Immature natural killer cell (primary cell): ENCODE measurements around the gene C3orf52. TPM values are rescaled to one million over a fixed set of nuclear protein-coding genes. Genes with fewer than 3 reads are reported as not detected.
"Not testable (repeated sequence)": the region's sequence is repeated elsewhere in the genome, so short reads cannot be mapped to it uniquely, and the experiment has no call there.

Source experiments
- DNase-seq, 3 donors: peaks; one replicate each; pipeline ENCODE4 v3.0.0; 2022; ENCODE audit warnings: mixed read lengths in 1 of 3
- H3K27ac Mint-ChIP-seq, 6 donors: one replicate each; pipeline ENCODE4 v1.8.0; 2020; ENCODE audit warnings: mixed read lengths in 6 of 6, mild to moderate bottlenecking in 5 of 6, inconsistent platforms in 4 of 6, moderate library complexity in 3 of 6
- H3K27me3 Mint-ChIP-seq, 3 donors: one replicate each; pipeline ENCODE4 v1.8.0; 2020 to 2021; ENCODE audit warnings: low read depth in 3 of 3, mild to moderate bottlenecking in 3 of 3, mixed read lengths in 3 of 3, moderate library complexity in 3 of 3, inconsistent platforms in 1 of 3
- H3K36me3 Mint-ChIP-seq, 3 donors: one replicate each; pipeline ENCODE4 v1.8.0; 2020; ENCODE audit warnings: mixed read lengths in 3 of 3, inconsistent platforms in 2 of 3, mild to moderate bottlenecking in 2 of 3
- H3K4me1 Mint-ChIP-seq, 2 donors: one replicate each; pipeline ENCODE4 v1.8.0; 2020; ENCODE audit warnings: inconsistent platforms in 2 of 2, mild to moderate bottlenecking in 2 of 2, mixed read lengths in 2 of 2, moderate library complexity in 1 of 2
- H3K4me3 Mint-ChIP-seq, 5 donors: one replicate each; pipeline ENCODE4 v1.8.0; 2020; ENCODE audit warnings: mild to moderate bottlenecking in 5 of 5, mixed read lengths in 5 of 5, inconsistent platforms in 3 of 5, moderate library complexity in 3 of 5
- H3K9me3 Mint-ChIP-seq, 6 donors: one replicate each; pipeline ENCODE4 v1.8.0; 2020; ENCODE audit warnings: mild to moderate bottlenecking in 6 of 6, mixed read lengths in 6 of 6, inconsistent platforms in 4 of 6, moderate library complexity in 3 of 6
- polyA plus RNA-seq, 3 donors: library from polyadenylated mRNA; unstranded; fragments of 300-500 nt; fragmentation: Illumina TruSeq; gene quantifications; one replicate each; pipeline ENCODE4 v1.2.3, GENCODE V29; 2021

C3orf52 gene
- under 1 TPM in 1 of 3 donors, not detected in 2; 0.29 TPM for polyA plus RNA-seq

GRCh38 chr3:112086076-112086854, at the start of gene C3orf52:
C3orf52 (plus strand) TSS chr3:112086389; CDS start chr3:112086408, 19 bp downstream.
- H3K9me3 Mint-ChIP-seq: no peaks in the 10 kb centered on the region
- peaks cover 20 to 32% of the 10 kb centered on the region in 2 donors for H3K4me1 Mint-ChIP-seq
- peaks cover 2 to 25% (median 10%) of the 10 kb centered on the region in 3 donors for H3K27me3 Mint-ChIP-seq
- DNase-seq: peak; percentile 44 to 50 (median 45)
- peak within 1 kb of the TSS in 1 of 6 donors; percentile 11 for H3K27ac Mint-ChIP-seq
- no peaks in the 10 kb centered on the region for H3K36me3 Mint-ChIP-seq
- H3K4me3 Mint-ChIP-seq: peak within 1 kb of the TSS; percentile 76 to 83 (median 81)

DNA sequence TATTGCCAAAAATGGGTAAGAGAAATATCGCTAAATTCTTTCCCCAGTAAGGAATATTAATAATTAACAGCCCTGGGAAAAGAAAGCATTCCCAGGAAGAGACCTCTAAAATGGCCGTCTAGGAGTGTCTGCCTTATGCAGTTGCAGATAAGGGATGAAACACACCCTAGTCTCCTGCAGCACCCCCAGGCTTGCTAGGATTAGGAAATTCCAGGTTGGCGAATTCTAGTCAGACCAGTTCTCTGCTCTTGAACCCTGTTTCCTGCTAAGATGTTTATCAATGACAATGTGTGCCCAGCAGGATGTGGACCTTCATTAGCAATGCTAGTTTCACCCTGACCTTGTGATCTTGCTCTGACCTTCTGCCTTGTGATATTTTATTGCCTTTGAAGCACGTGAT, 49.0 kb upstream of the C3orf52 start:
- not testable (repeated sequence) for H3K36me3 Mint-ChIP-seq, H3K4me3 Mint-ChIP-seq, H3K27ac Mint-ChIP-seq, H3K27me3 Mint-ChIP-seq, H3K9me3 Mint-ChIP-seq, DNase-seq, H3K4me1 Mint-ChIP-seq

DNA sequence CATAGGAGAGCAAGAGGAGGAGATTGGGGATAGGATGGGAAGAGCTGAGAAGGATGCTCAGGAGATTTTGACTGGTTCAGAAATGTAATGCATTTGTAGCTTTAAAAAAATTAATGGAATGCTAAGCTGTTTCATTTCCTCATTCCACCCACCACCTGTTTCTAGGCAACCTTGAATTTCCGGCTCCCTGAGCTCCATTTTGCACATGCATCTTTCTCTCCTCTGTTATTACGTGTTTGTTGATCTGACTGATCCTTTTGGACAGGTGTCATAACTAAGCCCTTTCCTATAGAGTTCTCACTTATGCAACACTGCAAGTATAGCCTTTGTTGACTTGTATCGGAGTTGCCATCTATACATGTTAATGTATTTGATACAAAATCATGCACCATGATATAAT, 47.3 kb upstream of the C3orf52 start:
- Mint-ChIP-seq H3K9me3 (no peaks in the 10 kb centered on the region), H3K4me3 (no peak overlapping the region), H3K36me3 (no peaks in the 10 kb centered on the region), H3K4me1 (no peaks in the 10 kb centered on the region), H3K27ac (no peak overlapping the region), H3K27me3 (peaks cover 1 to 9% (median 7%) of the 10 kb centered on the region in 3 donors)
- DNase-seq: no peak

- H3K4me1 Mint-ChIP-seq: no peaks in the 10 kb centered on the region
- no peak for DNase-seq
- peaks cover 1 to 7% (median 7%) of the 10 kb centered on the region in 3 donors for H3K27me3 Mint-ChIP-seq
- H3K27ac Mint-ChIP-seq: no peak overlapping the region
- no peak overlapping the region for H3K4me3 Mint-ChIP-seq
- H3K9me3 Mint-ChIP-seq: no peaks in the 10 kb centered on the region
- H3K36me3 Mint-ChIP-seq: no peaks in the 10 kb centered on the region
Observed at GRCh38 chr3:112041321-112041720, 44.9 kb upstream of the C3orf52 start.

DNA sequence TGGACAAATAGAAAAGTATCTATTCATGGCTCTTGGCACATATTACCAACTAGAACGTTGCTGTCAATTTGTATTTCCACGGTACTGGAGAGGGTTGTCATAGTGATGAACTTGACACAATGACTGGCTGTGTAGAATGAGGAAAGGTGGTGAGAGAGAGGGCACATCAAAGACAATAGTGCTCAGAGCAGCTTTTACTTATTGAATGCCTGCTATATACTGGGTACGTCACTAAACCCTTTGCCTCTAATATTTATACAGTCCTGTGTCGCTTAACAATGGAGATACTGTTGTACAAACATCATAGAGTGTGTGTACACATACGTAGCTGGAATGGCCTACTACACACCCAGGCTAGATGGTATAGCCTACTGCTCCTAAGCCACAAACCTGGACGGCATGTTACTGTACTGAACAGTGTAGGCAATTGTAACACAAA, 43.3 kb upstream of the C3orf52 start:
- no peak overlapping the region for H3K27ac Mint-ChIP-seq
- H3K36me3 Mint-ChIP-seq: no peaks in the 10 kb centered on the region
- H3K4me1 Mint-ChIP-seq: no peaks in the 10 kb centered on the region
- no peaks in the 10 kb centered on the region for H3K9me3 Mint-ChIP-seq
- no peak overlapping the region for H3K4me3 Mint-ChIP-seq
- no peak for DNase-seq
- H3K27me3 Mint-ChIP-seq: peaks cover 1 to 12% (median 7%) of the 10 kb centered on the region in 3 donors

DNA sequence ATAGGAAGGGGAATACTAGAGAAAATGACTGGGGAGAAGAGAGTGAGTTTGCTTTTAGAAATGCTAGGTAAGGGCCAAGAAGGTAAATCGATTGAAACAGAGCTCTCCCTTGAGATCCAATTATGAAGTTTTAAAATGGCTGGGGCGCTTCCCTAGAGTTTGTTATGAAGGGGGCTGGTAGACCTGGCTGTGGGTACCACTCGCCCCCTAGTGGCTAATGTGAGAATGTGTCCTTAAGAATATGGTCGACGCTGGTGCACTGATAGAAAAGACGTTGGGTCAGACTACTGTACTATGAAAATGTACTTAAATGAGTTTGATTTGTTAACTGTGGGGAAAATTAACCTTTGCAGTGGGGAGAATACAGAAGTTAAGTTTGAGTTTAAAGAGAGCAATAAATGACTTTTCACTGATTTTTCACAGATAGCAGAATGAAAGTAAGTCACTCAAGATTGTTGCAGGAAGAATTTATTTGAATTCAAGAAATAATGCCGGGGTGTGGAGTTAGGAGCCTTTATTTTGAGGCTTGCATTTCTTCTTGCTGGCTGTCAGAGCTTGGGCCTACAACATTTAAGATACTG, 42.5 kb upstream of the C3orf52 start:
- Mint-ChIP-seq H3K4me3 (no peak overlapping the region), H3K27ac (no peak overlapping the region), H3K4me1 (no peaks in the 10 kb centered on the region), H3K27me3 (peaks cover 1 to 14% (median 7%) of the 10 kb centered on the region in 3 donors), H3K9me3 (no peaks in the 10 kb centered on the region), H3K36me3 (no peaks in the 10 kb centered on the region)
- peak; percentile 46 to 52 (median 47) for DNase-seq

DNA sequence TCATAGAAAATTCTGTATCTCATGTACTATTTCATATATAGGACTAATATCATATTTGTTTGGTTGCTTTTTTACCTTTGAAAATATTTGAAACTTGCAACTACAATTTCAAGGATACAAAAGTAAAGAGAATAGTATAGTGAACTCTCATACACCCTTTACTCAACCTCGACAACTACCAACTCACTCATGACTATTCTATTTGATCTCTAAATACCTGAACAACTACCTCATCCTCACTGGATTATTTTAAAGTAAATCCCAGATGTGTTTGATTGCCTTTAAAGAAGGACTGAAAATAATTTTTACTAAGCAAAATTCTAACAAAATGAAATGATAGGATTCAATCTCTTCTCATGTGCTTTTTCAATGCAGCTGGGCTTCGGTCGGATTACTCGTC, 39.6 kb upstream of the C3orf52 start:
- Mint-ChIP-seq H3K27me3 (peaks cover 0 to 7% (median 5%) of the 10 kb centered on the region in 3 donors), H3K36me3 (no peaks in the 10 kb centered on the region), H3K27ac (no peak overlapping the region), H3K4me3 (no peak overlapping the region), H3K4me1 (no peaks in the 10 kb centered on the region), H3K9me3 (no peaks in the 10 kb centered on the region)
- DNase-seq: no peak

DNA sequence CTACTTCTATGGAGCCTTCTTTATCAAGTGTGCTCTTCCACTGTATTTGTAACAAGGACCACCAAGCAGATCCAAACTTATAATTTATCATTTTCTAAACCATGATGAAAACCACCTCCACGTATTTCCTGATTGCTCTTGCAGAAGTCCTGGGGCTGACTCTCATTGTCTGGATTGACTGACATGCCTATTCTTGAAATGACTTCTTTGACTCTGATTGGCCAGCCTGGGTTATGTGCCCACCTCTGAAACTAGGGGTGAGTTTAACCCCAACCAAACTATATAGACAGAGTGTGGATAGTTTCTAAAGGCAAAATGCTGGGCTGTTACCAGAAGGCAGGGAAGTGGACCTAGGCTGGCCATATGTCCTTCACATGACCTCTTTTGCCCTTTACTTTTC, 38.9 kb upstream of the C3orf52 start:
- no peaks in the 10 kb centered on the region for H3K36me3 Mint-ChIP-seq
- H3K27me3 Mint-ChIP-seq: peaks cover 0 to 7% (median 0%) of the 10 kb centered on the region in 3 donors
- no peaks in the 10 kb centered on the region for H3K9me3 Mint-ChIP-seq
- no peak for DNase-seq
- no peaks in the 10 kb centered on the region for H3K4me1 Mint-ChIP-seq
- H3K4me3 Mint-ChIP-seq: no peak overlapping the region
- H3K27ac Mint-ChIP-seq: no peak overlapping the region

DNA sequence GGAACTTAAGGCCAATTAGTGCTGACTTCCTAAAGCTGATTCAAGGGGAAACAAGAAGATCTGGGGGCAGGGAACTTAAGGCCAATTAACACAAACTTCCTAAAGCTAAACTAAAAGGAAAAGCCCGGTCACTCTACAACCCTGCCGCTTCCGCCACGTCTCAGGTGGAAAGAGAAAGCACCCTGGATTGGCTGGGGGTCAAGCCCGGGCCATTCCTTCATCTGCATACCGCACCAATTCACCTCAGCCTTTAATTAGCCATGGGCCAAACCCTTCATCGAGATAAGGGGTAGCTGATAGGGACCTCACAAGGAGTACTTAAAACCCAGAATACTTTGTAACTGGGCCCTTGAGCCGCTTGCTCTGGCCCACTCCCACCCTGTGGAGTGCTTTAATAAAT, 37.3 kb upstream of the C3orf52 start:
- peaks cover 0 to 7% (median 2%) of the 10 kb centered on the region in 3 donors for H3K27me3 Mint-ChIP-seq
- H3K4me1 Mint-ChIP-seq: no peaks in the 10 kb centered on the region
- no peaks in the 10 kb centered on the region for H3K9me3 Mint-ChIP-seq
- H3K4me3 Mint-ChIP-seq: no peak overlapping the region
- H3K27ac Mint-ChIP-seq: no peak overlapping the region
- no peaks in the 10 kb centered on the region for H3K36me3 Mint-ChIP-seq
- no peak for DNase-seq

DNA sequence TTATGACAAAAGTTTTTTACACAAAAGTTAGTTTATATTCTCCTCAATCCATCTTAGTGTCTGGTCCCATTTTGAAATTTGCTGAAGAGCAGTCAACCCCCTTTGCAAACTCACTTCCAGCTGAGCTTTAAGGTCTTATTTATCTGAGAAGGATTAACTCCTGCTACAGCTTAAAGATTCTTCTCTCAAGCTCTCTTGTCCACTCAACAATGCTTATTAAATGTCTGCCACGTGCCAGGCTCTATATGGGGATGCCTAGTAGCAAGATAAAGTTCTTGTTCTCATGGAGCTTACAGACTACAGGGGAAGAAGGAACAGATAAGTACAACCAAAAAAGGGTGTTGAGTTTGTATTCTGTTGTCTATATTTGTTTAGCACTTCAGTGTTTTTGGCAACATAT, 33.0 kb upstream of the C3orf52 start:
- Mint-ChIP-seq H3K4me1 (no peaks in the 10 kb centered on the region), H3K4me3 (no peak overlapping the region), H3K9me3 (no peaks in the 10 kb centered on the region)

DNA sequence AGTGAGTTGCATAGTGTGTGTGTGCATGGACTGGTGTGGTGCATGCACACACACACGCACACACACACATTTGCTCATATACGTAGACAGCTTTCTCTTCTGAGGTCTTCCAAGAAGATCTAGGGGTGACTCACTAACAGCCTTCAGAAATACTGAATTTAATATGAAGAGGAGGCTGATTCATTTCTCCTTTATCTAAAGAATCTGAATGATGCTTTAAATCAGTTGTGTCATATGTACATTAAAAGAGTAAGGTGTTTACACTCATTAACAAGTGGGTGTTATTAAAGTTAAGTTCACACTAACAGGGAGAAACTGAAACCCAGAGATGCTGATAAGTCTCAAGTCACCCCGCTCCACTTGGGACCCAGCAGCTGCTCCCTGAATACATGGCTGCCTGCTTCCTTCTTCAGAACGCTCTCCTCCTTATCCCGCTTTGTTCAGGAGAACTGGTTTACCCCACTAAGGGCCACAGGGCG, 29.7 kb upstream of the C3orf52 start:
- Mint-ChIP-seq H3K27me3 (peaks cover 0 to 4% (median 4%) of the 10 kb centered on the region in 3 donors), H3K4me3 (no peak overlapping the region), H3K9me3 (no peaks in the 10 kb centered on the region), H3K27ac (no peak overlapping the region), H3K36me3 (no peaks in the 10 kb centered on the region), H3K4me1 (no peaks in the 10 kb centered on the region)
- no peak for DNase-seq

More for the DNA sequence above, 33.0 kb upstream of the C3orf52 start:
- DNase-seq: no peak
- H3K27ac Mint-ChIP-seq: no peak overlapping the region
- no peaks in the 10 kb centered on the region for H3K36me3 Mint-ChIP-seq
- peaks cover 0 to 7% (median 4%) of the 10 kb centered on the region in 3 donors for H3K27me3 Mint-ChIP-seq

DNA sequence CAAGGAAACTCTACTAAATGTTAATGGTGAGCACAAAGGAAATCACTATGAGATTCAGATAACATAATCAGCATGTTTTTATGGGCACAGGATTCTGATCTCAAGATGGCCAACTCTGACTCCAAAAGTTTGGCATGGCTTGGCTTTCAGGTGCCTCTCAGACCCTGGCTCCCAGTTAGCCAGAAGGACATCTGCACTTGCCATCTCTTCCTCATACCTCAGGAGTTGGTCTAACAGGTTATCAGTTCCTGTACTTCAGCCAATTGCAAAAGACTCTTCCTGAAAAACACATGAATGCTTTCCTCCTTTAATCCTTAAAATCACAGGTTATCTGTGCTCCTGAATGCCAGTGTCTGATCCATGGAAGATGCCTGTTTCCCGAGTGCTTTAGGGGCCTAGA, 26.7 kb upstream of the C3orf52 start:
- no peak overlapping the region for H3K27ac Mint-ChIP-seq
- H3K36me3 Mint-ChIP-seq: no peaks in the 10 kb centered on the region
- H3K4me3 Mint-ChIP-seq: no peak overlapping the region
- DNase-seq: no peak
- no peaks in the 10 kb centered on the region for H3K4me1 Mint-ChIP-seq
- H3K27me3 Mint-ChIP-seq: peaks cover 0 to 4% (median 3%) of the 10 kb centered on the region in 3 donors
- H3K9me3 Mint-ChIP-seq: no peaks in the 10 kb centered on the region

GRCh38 chr3:112061152-112061551, 25.0 kb upstream of the C3orf52 start:
- no peaks in the 10 kb centered on the region for H3K9me3 Mint-ChIP-seq
- no peaks in the 10 kb centered on the region for H3K4me1 Mint-ChIP-seq
- no peak overlapping the region for H3K4me3 Mint-ChIP-seq
- DNase-seq: no peak
- no peak overlapping the region for H3K27ac Mint-ChIP-seq
- H3K27me3 Mint-ChIP-seq: peaks cover 0 to 3% (median 2%) of the 10 kb centered on the region in 3 donors
- H3K36me3 Mint-ChIP-seq: no peaks in the 10 kb centered on the region

- peaks cover 2 to 12% (median 5%) of the 10 kb centered on the region in 3 donors for H3K27me3 Mint-ChIP-seq
- H3K4me1 Mint-ChIP-seq, H3K9me3 Mint-ChIP-seq, H3K4me3 Mint-ChIP-seq, DNase-seq, H3K27ac Mint-ChIP-seq, H3K36me3 Mint-ChIP-seq: not testable (repeated sequence)
Observed at GRCh38 chr3:112072387-112073060, 13.7 kb upstream of the C3orf52 start.
